HG03378 (cell line): Measurements from ENCODE around the gene CDC42BPA.

Experiments used
- ATAC-seq: cut with Tn5 transposase; IDR thresholded peaks from one replicate; pipeline ENCODE4 v1.9.1; 2021; ENCODE audit warnings: mild to moderate bottlenecking, moderate library complexity; ENCODE audit not compliant: unreplicated experiment

CDC42BPA gene

DNA sequence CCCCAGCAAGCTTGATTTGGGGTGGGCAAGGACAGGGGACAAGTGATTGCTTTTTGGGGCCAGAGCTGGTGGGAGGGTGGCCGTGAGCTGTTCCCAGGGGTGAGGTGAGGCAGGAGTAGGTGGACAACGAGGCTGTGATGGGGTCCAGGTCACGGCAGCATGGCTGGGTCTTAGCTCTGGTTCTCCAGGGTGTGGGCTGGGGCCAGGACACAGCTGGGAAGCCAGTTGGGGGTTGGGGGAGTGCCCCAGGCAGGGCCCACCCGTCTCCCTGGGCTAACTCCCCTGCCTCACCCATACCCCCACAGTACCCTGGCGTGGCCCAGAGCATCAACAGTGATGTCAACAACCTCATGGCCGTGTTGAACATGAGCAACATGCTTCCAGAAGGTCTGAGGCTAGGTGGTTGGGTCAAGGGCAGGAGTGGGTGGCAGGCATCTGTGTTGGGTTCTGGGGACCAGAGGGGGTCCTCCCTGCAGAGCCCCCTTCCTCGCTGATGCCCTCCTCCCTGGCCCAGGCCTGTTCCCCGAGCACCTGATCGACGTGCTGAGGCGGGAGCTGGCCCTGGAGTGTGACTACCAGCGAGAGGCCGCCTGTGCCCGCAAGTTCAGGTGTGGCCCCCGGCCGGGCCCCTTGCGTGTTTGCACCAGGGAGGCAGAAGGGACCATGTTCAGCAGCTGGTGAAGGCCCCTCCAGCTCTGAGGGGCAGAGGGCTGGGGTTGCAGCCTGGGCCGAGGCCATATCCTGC is 334.9 kb downstream of the CDC42BPA start:
- ATAC-seq, result no peak

GRCh38 chr1:226982451-226983177 is 335.7 kb downstream of the CDC42BPA start:
- ATAC-seq, result no peak

- no peak for ATAC-seq
Measured at GRCh38 chr1:226981838-226982237, 336.5 kb downstream of the CDC42BPA start.

DNA sequence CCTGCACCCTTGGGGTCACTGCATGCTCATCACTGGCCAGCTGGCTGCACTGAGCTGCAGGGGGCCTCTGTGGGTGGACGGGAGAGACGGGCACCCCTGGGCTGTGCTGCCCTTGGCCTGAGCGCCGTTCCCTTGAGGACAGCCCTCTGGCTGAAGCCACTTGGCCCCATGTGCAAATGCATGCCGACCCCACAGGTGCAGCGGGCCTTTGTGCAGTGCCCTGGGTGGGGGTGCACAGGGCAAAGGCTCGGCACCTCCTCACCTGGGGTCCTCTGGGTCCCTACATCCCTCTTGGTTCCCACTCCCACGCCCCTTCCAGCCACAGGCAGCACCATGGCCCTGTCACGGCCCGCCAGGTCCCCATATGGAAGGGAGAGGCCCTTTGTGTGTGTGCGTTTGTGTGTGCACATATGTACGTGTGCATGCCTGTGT is 336.9 kb downstream of the CDC42BPA start:
- ATAC-seq, result no peak

DNA sequence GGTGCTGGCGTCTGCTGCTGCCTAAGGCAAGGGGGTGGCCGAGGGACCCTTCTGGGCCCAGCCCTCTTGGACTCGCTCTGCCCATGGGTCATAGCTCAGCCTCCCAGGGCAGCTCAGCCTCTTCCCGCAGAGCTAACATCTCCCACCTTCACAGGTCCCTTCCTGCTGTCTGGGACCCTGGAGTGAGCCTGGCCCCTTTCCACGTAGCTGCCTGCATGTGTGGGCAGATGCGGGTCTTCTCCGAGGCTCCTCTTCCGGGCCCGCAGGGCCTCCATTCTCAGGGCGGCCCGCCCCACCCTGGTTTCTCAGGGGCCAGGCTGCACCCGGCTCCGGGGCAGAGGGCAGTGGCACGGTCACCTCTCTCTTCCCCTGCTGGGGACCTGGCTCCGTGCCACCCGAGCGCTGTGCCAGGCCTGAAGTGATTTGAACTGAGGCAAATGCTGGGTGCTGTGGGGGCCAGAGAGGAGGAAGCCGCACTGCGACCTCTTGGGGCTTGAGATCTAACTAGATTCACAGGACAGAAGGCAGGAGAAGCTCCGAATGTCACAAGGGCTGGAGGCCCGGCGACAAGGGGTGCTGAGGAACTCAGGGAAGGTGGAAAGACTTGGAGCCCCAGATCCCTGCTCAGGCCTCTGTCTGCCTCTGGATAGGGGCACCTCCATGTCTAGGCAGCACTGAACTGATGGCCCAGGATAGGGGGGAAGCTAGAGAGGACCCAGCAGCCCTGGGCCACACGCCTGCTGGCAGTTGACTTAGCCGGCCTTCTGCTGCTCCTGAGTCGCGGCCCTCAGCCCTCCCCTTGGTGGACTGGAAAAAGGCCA is 337.5 kb downstream of the CDC42BPA start:
- ATAC-seq, result no peak

- no peak for ATAC-seq
Measured at GRCh38 chr1:226980122-226980560, 338.2 kb downstream of the CDC42BPA start.

GRCh38 chr1:226979517-226980121 is 338.7 kb downstream of the CDC42BPA start:
- ATAC-seq, result no peak

GRCh38 chr1:226979115-226979516 is 339.2 kb downstream of the CDC42BPA start:
- no peak for ATAC-seq

DNA sequence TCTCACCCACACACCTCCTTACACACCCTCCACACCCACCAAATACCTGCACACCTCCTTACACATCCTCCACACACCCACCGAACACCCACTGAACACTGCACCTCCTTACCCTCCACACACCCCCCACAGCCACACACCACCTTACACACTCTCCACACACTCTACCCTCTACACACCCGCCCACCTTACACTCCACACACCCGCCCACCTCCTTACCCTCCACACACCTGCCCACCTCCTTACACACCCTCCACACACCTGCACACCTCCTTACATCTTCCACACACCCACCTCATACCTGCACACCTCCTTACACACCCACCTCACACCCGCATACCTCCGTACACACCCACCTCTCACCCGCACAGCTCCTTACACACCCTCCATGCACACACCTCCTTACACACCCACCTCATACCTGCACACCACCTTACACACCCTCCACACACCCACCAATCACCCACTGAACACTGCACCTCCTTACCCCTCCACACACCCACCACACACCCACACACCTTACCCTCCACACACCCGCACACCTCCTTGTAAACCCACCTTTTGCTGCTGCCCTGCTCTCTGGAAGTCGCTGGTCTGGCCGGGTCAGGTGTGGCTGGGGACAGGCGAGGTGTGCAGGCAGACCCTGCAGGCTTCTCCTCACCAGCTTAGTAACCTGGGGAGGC is 339.7 kb downstream of the CDC42BPA start:
- no peak for ATAC-seq

DNA sequence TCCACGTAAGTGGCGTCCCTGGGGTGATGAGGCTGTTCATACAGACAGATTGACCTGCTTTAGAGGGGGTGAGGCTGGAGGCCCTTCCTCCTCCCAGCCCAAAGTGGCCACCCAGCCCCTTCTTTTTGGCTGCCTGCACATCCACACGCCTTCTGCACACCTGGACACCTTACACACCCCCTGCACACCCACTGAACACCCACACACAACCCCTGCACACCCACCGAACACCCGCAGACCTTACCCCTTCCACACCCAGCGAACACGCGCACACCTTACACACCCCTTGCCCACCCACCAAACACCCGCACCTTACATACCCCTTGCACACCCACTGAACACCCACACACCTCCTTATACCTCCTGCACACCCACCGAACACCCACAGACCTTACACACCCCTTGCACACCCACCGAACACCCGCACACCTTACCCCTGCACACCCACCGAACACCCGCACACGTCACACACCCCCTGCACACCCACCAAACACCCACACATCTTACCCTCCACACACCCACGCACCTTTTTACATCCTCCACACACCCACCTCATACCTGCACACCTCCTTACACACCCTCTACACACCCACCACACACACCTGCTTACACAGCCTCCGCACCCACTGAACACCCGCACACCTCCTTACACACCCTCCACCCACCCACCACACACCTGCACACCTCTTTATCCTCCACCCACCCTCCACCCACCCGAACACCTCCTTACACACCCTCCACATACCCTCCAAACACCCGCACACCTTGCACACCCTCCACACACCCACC is 340.5 kb downstream of the CDC42BPA start:
- no peak for ATAC-seq

DNA sequence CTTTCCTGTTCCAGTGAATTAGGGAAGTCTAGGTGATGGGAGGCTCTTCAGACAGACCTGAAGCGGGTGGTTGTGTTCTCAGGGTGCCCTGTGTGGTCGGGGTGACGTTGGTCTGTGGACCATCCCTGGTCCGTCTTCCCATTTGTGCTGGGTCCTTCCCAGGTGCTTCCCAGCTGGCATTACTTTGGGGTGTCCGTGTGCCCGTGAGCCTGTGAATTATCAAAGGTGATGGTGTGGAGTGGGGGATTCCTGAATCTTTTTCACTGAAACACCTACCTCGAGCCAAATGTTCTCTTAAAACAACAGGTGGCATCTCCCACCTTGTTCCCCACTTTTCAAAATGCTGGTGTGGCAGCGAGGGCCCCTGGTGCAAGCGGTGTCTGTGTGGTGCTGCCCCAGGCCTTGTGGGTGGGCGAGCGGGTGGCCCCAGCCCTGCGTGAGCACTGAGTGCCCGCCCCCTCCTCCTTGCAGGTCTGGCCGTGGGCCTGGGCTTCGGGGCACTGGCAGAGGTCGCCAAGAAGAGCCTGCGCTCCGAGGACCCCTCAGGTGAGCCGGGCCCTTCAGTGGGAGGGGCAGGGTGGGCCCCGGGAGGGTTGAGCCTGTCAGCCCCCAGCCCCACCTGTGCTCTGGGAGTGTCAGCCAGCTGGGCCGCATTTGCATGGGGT is 341.2 kb downstream of the CDC42BPA start:
- ATAC-seq, result no peak

DNA sequence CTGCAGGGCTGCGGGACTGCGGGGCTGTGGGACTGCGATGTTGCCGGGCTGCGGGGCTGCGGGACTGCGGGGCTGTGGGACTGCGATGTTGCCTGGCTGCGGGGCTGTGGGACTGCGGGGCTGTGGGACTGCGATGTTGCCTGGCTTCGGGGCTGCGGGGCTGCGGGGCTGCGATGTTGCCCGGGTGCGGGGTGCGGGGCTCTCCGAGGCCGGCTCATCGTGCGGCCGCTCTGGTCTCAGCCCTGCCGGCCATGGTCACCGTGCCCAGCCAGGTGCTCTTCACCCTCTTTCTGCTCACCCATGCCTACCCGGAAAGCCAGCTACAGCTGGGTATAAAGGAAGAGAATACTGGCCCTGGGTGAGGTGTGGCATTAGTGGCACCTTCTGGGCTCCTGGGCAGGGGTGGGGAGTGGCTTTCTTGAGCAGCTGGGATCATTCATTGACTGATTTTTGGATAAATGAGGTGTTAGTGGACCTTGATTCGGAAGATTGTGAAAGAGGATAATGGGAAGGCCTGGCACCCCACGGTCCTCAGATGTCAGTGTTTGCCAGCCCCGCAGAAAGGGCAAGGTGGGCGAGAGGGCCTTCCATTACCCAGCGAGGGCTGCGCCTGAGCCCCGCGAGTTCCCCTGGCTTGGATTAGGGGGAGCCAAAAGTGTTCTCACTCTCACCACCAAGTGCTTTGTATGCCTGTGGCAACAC is 341.9 kb downstream of the CDC42BPA start:
- no peak for ATAC-seq

DNA sequence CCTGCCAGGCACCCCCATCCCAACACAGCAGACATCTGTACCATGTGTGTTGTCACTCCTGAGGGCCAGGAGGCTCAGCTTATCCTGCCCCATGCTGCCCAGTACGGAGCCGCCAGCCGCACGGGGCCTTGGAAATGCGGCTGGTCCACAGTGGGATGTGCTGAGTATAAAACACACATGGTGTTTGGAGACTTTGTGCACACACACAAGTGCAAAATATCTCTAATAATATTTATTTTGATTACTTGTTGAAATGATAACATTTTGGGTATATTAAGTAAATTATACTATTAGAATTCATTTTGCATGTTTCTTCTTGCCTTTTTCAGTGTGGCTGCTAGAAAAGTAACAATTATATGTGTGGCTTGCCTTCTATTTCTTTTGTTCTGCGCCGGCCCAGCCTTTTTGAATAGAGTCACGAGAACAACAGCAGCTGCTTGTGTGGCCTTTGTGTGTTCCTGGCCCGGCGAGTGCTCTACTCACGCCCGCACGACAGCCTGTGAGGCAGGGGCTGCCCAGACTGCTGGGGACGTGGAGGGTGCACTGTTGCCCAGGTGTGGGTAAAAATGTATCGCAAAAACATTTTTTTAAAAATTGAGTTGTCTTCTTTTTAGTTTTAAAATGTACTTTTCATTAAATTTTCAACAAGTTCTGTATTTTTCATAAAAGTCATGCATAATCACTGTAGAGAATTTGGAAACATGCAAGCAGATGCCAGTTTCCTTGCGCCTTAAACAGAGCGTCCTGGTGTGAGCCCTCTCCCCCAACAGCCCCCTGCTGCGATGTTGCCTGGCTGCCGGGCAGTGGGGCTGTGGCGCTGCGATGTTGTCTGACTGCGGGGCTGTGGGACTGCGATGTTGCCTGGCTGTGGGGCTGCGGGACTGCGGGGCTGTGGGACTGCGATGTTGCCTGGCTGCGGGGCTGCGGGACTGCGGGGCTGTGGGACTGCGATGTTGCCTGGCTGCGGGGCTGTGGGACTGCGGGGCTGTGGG is 342.7 kb downstream of the CDC42BPA start:
- no peak for ATAC-seq

- no peak for ATAC-seq
Measured at GRCh38 chr1:226974544-226975258, 343.6 kb downstream of the CDC42BPA start.

GRCh38 chr1:226973898-226974543 is 344.3 kb downstream of the CDC42BPA start:
- ATAC-seq, result no peak

DNA sequence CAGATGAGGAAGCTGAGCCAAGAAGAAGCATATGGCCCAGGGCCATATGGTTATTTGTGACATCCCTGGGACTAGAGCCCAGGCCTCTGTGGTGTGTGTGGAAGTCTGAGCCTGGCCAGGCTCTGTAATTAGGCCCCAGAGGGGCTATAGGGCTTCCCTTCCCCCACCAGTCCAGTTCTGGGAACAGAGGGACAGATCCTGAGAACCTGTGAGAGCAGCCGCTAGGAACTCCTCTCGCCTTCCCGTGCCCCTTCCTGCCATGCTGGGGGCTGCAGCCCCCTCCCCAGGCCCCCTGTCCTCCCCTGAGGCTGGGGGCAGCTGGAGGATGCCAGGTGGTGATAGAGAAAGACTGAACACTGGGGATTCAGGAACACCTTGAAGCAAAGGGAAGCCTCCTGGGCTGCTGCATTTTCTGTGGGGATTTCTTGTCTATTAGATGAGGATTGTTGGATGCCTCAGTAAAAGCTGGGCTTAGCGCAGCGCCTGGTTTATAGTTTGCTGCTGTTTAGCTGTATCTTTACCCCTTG is 344.9 kb downstream of the CDC42BPA start:
- ATAC-seq, result no peak
